CD4-positive, alpha-beta T cell (primary cell): ENCODE results near the gene CXCR5. TPM values are rescaled to one million over a fixed set of nuclear protein-coding genes. Genes with fewer than 3 reads are reported as not detected.

Source experiments
- ATAC-seq: fragments of 200-7000 bp; cut with Tn5 transposase; one replicate; pipeline ENCODE4 v1.10.0; 2022; ENCODE audit warnings: mild to moderate bottlenecking; ENCODE audit not compliant: poor library complexity
- CTCF ChIA-PET: fragments of 350-600 bp; sonication (Branson Sonifier 250); formaldehyde crosslinking; loops from one replicate; lab custom pipeline; 2021; ENCODE audit warnings: antibody characterized with exemption, inconsistent platforms; lab: Charles Lee
- POLR2A ChIA-PET: fragments of 350-600 bp; sonication (Branson Sonifier 250); formaldehyde crosslinking; loops from one replicate; lab custom pipeline; 2021; ENCODE audit warnings: antibody characterized with exemption, inconsistent platforms; lab: Charles Lee
- DNase-seq, 14 experiments: peaks; one replicate each; pipeline ENCODE4 v3.0.0-alpha.2; 2013 to 2020; ENCODE audit warnings: mixed read lengths in 2 of 14
- H3K27ac ChIP-seq, 2 donors: one replicate each; pipeline versions ENCODE4 v1.5.1 to v1.7.0; 2013; ENCODE audit warnings: low read length in 2 of 2, low read depth in 1 of 2, mild to moderate bottlenecking in 1 of 2
- H3K27me3 ChIP-seq, 2 experiments: 1 replicate in 1 of 2; 2 replicates in 1 of 2; pipeline versions ENCODE4 v1.6.1 to v1.7.0; 2013; ENCODE audit warnings: low read length in 2 of 2, control low read depth in 1 of 2, mild to moderate bottlenecking in 1 of 2, moderate library complexity in 1 of 2; ENCODE audit not compliant: insufficient read depth in 2 of 2, control insufficient read depth in 1 of 2
- H3K36me3 ChIP-seq: one replicate; pipeline ENCODE4 v1.6.1; 2013; ENCODE audit warnings: low read length, control low read depth; ENCODE audit not compliant: insufficient read depth
- H3K4me1 ChIP-seq: one replicate; pipeline ENCODE4 v1.6.1; 2013; ENCODE audit warnings: low read length, control low read depth; ENCODE audit not compliant: insufficient read depth
- H3K4me3 ChIP-seq: one replicate; pipeline ENCODE4 v1.5.1; 2013; ENCODE audit warnings: mild to moderate bottlenecking, low read length, moderate library complexity
- H3K9me3 ChIP-seq, 2 experiments: 1 replicate in 1 of 2; 2 replicates in 1 of 2; pipeline versions ENCODE4 v1.6.1 to v1.7.0; 2013; ENCODE audit warnings: low read length in 2 of 2, mild to moderate bottlenecking in 2 of 2, control low read depth in 1 of 2, moderate library complexity in 1 of 2; ENCODE audit not compliant: control insufficient read depth in 1 of 2, insufficient read depth in 1 of 2
- H3K27ac Mint-ChIP-seq: one replicate; pipeline ENCODE4 v1.8.0; 2020; ENCODE audit warnings: mixed read lengths
- H3K27me3 Mint-ChIP-seq: one replicate; pipeline ENCODE4 v1.8.0; 2021; ENCODE audit warnings: mixed read lengths
- H3K36me3 Mint-ChIP-seq: one replicate; pipeline ENCODE4 v1.8.0; 2021; ENCODE audit warnings: low read depth, mixed read lengths
- H3K4me1 Mint-ChIP-seq: one replicate; pipeline ENCODE4 v1.8.0; 2021; ENCODE audit warnings: low read depth, mixed read lengths
- H3K4me3 Mint-ChIP-seq: one replicate; pipeline ENCODE4 v1.8.0; 2020; ENCODE audit warnings: mild to moderate bottlenecking, mixed read lengths
- H3K9me3 Mint-ChIP-seq: one replicate; pipeline ENCODE4 v1.8.0; 2020; ENCODE audit warnings: mixed read lengths
- CTCF ChIP-seq: fragments of 200-600 bp; IDR thresholded peaks from one replicate; pipeline ENCODE4 v1.8.0; 2022; ENCODE audit warnings: antibody characterized with exemption, mild to moderate bottlenecking
- intact Hi-C, 2 experiments: fragments of 100-400 bp; cut with DNase I in 1 of 2; cut with micrococcal nuclease in 1 of 2; formaldehyde crosslinking; loops; one replicate each; pipeline versions ENCODE4 v1.15.1 to v1.9.0; 2023 to 2025; cut with DNase I, micrococcal nuclease
- total RNA-seq, 174 experiments: library from RNA in 2 of 174; stranded (reverse) in 2 of 174; gene quantifications; one replicate each; pipeline ENCODE4 v1.2.3 and lab custom pipeline; 2021 to 2026

CXCR5 gene
- total RNA-seq, 2 experiments from 2014 or later = 13.2 to 14.3 TPM

GRCh38 chr11:118930094-118930712 lies 46.5 kb downstream of the CXCR5 start:
- Mint-ChIP-seq H3K36me3 (peaks cover 32% of the 10 kb centered on the region), H3K27me3 (peaks cover 5% of the 10 kb centered on the region), H3K4me3 (peak overlapping the region; percentile 89), H3K4me1 (peaks cover 53% of the 10 kb centered on the region), H3K27ac (peak overlapping the region; percentile 97), H3K9me3 (no peaks in the 10 kb centered on the region)
- Histone ChIP-seq H3K27me3 (no peaks in the 10 kb centered on the region), H3K27ac (peak overlapping the region; percentile 98 to 100), H3K4me3 (peak overlapping the region; percentile 93), H3K9me3 (no peaks in the 10 kb centered on the region), H3K4me1 (peaks cover 53% of the 10 kb centered on the region), H3K36me3 (no peaks in the 10 kb centered on the region)
- POLR2A ChIA-PET = interaction anchor here (0.6 to 9.8 kb wide), 20 partner anchors 10 to 376 kb away, joined by 3 to 187 read pairs (median 4); partner anchors contain the start of genes CENATAC, CXCR5, DDX6 and RPS25
- intact Hi-C loops = loop anchor here in 1 of 2 experiments (1.0 to 5.0 kb wide), 5 partner anchors 23 to 187 kb away; partner anchors contain the start of genes CENATAC and UPK2
- peak; percentile 13 for ATAC-seq
- peak; percentile 73 to 93 (median 86) for DNase-seq
- TF ChIP-seq CTCF = peak; percentile 96
- CTCF ChIA-PET = interaction anchor here (0.8 to 3.5 kb wide), 17 partner anchors 13 to 240 kb away, joined by 3 to 42 read pairs (median 6); partner anchors contain the start of genes SLC37A4 and UPK2

- H3K27me3 ChIP-seq = no peaks in the 10 kb centered on the region
- H3K36me3 Mint-ChIP-seq = peaks cover 22% of the 10 kb centered on the region
- H3K9me3 ChIP-seq = no peaks in the 10 kb centered on the region
- peaks cover 48% of the 10 kb centered on the region for H3K4me1 Mint-ChIP-seq
- H3K9me3 Mint-ChIP-seq = no peaks in the 10 kb centered on the region
- H3K27me3 Mint-ChIP-seq = peaks cover under 1% of the 10 kb centered on the region
- peak overlapping the region; percentile 89 for H3K4me3 Mint-ChIP-seq
- DNase-seq (peak in 1 of 14 experiments; percentile 9), ATAC-seq (no peak)
- CTCF ChIA-PET = interaction anchor here (1.7 to 1.9 kb wide), 2 partner anchors 36 to 242 kb away, joined by 8 read pairs; no protein-coding TSS in a partner anchor
- intact Hi-C loops = loop anchor here in 1 of 2 experiments (2.0 to 5.0 kb wide), 4 partner anchors 25 to 186 kb away; partner anchors contain the start of genes CENATAC and UPK2
- peaks cover 46% of the 10 kb centered on the region for H3K4me1 ChIP-seq
- peak overlapping the region in 1 of 2 donors; percentile 98 for H3K27ac ChIP-seq
- no peak overlapping the region for H3K4me3 ChIP-seq
- no peak for TF ChIP-seq CTCF
- no peaks in the 10 kb centered on the region for H3K36me3 ChIP-seq
- POLR2A ChIA-PET = interaction anchor here (0.7 to 3.9 kb wide), 3 partner anchors 9 to 139 kb away, joined by 3 to 37 read pairs (median 4); no protein-coding TSS in a partner anchor
- H3K27ac Mint-ChIP-seq = peak overlapping the region; percentile 97
Measured at GRCh38 chr11:118931571-118931970, 47.9 kb downstream of the CXCR5 start.

GRCh38 chr11:118933486-118933885 lies 49.8 kb downstream of the CXCR5 start:
- H3K27me3 ChIP-seq = no peaks in the 10 kb centered on the region
- no peak overlapping the region for H3K4me3 ChIP-seq
- peak overlapping the region; percentile 82 for H3K27ac Mint-ChIP-seq
- ChIA-PET CTCF (interaction anchor here (0.5 kb wide), 1 partner anchor 97 kb away, joined by 3 read pairs; no protein-coding TSS in a partner anchor), POLR2A (interaction anchor here (2.7 kb wide), 1 partner anchor 38 kb away, joined by 7 read pairs; no protein-coding TSS in a partner anchor)
- no peaks in the 10 kb centered on the region for H3K9me3 Mint-ChIP-seq
- ATAC-seq = no peak
- no peaks in the 10 kb centered on the region for H3K36me3 ChIP-seq
- intact Hi-C loops = loop anchor here in 1 of 2 experiments (5.0 kb wide), 3 partner anchors 36 to 184 kb away; partner anchors contain the start of gene CENATAC
- H3K4me3 Mint-ChIP-seq = peak overlapping the region; percentile 62
- no peak overlapping the region for H3K27ac ChIP-seq
- TF ChIP-seq CTCF = no peak
- no peak for DNase-seq
- peaks cover 27% of the 10 kb centered on the region for H3K4me1 ChIP-seq
- H3K9me3 ChIP-seq = no peaks in the 10 kb centered on the region
- H3K27me3 Mint-ChIP-seq = no peaks in the 10 kb centered on the region
- peaks cover 14% of the 10 kb centered on the region for H3K36me3 Mint-ChIP-seq
- peaks cover 40% of the 10 kb centered on the region for H3K4me1 Mint-ChIP-seq
